HG03095 (cell line): ENCODE measurements around the gene KAZALD1.
A peak's percentile ranks its signal among the peaks of the same experiment; 100 is the strongest.

ENCODE experiments used
- ATAC-seq: cut with Tn5 transposase; IDR thresholded peaks from one replicate; pipeline ENCODE4 v1.9.1; 2021; ENCODE audit warnings: moderate library complexity; ENCODE audit not compliant: unreplicated experiment

The KAZALD1 gene, protein sequence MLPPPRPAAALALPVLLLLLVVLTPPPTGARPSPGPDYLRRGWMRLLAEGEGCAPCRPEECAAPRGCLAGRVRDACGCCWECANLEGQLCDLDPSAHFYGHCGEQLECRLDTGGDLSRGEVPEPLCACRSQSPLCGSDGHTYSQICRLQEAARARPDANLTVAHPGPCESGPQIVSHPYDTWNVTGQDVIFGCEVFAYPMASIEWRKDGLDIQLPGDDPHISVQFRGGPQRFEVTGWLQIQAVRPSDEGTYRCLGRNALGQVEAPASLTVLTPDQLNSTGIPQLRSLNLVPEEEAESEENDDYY

DNA sequence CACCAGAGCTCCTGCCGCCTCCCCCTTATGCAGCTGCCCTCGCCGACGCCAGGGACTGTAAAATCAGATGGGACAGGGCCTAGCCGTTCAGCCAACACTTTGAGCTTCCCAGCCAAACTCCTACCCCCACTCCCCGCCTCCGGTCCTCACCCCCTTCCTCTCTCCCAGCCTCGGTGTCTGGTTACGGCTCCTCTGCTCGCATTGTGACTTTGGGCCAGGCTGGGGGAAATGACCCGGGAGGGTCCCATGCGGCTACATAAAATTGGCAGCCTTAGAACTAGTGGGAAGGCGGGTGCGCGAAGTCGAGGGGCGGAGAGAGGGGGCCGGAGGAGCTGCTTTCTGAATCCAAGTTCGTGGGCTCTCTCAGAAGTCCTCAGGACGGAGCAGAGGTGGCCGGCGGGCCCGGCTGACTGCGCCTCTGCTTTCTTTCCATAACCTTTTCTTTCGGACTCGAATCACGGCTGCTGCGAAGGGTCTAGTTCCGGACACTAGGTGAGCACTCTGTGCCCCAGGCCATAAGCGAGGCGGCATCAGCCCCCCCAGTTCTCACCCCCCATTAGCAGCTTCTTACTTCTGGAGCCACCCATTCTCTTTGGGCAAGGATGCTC, at the start of gene KAZALD1:
Gene KAZALD1 (plus strand): TSS at position 366 of the 608 bp plus-strand sequence. CDS start 604 bp downstream, outside the sequence.
- ATAC-seq: no peak

DNA sequence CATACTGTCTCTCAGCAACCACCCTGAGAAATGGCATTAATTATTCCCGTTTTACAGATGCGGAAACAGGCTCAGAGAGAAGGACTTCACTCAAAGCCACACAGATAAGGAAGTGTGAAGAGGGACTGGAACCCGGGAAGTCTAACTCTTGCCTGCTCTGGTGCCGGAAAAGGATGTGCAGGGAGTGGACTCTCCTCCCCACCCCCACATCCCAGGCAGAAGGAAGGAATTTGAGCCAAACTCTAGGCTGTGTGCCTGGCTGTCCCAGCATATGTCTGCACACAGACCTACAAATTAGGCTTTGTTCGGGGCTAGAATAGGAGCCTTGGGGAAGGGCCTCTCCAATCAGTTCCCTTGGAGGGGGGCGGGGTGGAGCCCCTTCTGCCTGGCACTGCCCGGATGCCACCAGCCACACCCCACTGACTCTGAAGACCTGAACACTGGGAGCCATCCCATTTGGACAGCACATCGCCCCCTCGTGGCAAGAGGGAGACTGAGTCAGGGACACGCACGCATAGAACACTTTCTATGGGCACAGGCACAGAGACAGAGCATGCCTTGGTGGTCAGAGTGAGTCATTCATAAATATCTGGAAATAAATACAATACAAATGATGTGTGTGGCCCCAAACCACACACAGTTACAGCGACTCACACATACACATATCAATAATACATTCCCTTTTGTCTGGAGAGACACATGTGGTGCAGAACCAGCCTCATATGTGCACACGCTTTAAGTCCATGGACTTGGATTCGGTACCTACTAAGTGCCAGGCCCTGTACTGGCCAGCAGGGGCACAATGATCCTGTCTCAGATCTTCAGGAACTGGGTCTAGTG, 49.0 kb upstream of the KAZALD1 start:
- ATAC-seq: peak; percentile 80

DNA sequence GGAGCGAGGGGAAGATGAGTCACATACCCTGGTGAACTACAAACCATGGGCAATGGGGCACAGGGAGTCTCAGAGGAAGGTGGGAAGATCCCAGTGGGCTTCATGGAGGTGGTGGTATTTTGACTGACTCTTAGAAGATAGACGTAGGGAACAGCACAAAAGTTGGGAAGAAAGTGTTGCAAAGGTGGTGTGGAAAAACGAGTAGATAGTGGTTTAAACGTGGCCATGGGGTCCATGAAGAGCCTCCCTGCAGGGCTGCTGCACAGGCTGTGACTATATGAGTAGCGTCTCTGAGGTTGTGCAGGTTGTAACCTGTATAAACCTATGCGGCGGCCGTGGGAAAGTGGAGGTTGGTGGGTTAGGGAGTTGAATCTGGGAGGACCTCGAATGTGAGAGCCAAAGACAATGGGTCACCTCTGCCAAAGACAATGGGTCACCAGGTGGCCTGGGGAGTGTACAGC, 48.4 kb upstream of the KAZALD1 start:
- ATAC-seq: no peak

DNA sequence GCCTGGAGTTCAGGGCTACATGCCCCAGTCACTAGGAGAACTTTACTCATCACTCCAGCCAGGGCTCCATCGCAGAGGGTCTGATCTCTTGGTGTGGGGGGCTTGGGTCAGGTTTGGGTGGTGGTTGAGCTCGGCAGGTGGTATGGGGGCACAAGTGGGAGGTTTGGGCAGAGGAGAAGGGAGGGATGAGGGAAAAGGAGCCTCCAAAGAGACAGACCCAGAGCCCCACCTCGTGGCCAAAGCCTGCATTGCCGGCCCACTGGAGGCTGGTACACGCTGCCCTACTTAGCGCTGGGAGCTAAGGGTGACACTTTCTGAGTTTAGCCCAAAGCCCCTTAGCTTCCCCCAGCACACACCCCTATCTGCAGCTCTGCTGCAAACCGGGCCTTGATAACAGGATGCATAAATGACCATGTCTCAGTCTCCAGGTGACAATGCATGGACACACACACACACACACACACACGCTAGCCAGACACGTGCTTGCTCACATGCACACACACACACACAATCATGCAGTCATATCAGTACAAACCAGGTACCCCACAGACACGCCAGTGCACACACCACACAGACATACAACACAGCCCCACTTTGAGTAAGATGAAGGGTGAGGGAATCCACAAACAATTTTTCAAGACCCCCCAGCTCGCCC, 47.4 kb upstream of the KAZALD1 start:
- no peak for ATAC-seq

DNA sequence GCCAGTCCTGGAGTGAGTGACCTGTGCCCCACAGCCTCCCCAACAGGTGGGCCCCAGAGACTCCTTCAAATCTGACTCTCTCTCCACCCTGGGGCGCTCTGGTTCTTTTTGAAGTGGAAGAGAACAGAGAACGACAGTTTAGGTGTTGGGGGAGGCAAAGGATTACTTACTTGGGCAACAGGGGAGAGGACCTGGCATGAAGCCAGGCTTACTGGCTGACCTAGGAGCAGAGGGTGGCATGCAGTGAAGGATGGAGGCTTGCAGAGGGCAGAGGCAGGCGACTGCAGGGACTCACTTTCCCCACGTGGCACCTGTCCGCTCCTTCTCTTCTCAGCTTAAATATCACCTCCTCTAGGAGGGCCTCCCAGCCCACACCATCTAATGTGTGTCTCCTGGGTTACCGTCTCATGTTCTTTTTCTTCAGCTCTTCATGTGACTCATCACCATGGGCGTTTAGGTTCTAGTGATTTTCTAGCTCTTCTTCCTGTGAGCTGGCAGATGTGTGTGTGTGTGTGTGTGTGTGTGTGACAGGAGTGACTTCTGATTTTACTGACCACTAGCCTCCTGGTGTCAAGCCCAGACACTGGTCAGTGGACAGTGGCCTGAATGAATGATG, 46.7 kb upstream of the KAZALD1 start:
- no peak for ATAC-seq

DNA sequence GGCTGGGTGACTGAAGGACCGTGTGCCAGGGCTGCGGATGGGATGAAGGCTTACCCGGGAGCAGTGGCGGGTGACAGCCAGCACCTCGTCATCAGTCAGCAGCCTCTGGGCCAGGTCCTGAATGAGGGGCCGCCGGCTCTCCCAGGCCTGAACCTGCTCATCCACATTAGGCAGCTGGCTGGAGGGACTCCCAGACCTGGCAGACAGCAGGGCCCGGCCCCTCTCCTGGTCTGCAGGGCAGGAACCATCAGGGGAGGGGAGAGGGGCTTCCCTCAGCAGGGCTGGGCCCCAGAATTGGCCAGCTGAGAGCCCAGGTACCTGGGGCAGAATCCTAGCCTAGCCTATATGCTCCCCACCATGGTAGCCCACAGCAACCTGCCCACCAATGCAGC, 46.2 kb upstream of the KAZALD1 start:
- no peak for ATAC-seq

DNA sequence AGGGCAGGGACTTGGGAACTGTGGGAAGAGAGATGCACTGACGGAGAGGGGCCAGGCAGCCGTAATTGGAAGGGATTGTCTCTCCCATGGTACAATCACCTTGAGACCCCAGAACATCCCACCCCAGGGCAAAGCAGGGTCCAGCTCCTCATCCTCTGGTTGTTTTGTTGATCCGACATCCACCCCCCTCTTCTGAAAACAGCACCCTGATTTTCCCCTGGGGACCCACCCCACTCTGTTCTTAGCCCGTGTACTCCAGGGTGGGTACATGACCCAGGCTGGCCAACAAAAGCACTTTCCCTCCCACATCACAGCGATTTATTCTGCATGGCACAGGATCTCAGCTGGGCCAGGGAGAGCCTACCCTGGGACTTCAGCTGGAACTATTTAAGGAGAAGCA, 45.0 kb upstream of the KAZALD1 start:
- ATAC-seq: no peak

DNA sequence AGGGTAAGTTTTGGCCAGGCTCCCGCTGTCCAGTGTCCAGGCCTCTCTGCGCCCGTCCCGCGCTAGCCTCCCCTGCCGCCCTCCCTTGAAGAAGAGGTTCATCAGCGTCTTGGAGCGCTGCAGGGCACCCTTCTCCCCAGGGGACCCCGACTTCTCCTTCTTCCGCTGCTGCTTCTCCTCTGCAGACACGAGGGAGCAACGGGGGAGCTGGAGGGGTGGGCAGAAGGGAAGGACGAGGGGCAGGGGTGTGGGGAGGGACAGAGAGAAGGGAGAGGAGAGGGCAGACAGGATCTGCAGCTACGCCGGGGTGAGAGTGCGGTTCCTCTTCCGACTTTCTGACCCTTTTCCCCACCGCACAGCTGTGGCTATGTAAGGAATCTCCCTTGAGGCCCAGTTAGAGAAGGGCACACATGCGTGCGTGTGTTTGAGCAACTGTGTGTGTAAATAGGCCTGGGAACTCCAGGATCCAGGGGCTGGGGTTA, 43.6 kb upstream of the KAZALD1 start:
- no peak for ATAC-seq

DNA sequence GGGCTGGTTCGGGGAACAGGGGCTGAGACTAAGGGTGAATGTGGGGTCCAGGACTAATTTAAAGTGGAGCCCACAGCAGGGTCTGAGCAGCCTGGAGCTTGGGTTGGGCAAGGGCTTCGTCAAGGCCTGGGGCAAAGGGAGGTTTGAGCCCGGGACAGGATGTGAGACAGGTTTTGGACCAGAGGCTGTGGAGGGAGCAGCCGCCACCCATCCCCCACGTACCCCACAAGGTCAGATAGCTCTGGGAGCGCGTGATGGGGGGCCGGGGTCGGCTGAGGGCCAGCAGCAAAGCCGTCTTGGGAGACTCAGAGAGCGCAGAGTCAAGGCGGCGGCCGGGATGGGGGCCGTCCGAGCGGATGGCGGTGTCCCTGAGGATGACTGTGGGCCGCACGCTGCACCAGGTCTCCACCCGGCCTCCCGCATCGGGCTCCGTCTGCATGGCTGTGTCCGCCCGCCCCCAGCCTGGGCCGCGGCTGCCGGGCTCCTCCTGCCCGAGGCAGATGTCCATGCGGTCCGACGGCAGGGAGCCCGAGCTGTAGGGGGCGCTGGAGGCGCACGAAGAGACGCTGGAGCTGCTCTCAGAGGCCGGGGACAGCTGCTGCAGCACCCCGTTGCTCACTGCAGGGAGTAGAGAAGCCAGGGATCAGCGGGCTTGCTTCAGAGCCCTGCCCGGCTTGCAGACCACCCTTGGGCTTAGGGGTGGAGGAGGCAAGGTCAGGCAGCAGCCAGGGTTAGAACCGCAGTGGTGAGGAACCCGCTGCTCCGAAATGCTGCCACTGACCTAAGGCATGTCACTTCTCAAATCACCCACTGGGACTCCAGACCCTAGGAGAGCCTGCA, 43.0 kb upstream of the KAZALD1 start:
- ATAC-seq: no peak

DNA sequence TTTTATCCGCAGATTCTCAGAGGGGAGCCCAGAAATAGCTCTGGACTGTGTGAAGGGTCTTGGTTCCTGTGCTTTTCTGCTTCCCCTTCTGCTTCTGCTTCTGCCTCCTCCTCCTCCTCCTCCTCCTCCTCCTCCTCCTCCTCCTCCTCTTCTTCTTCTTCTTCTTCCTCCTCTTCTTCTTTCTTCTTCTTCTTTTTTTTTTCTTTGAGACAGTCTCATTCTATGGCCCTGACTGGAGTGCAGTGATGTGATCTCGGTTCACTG, 42.4 kb upstream of the KAZALD1 start:
- no peak for ATAC-seq

DNA sequence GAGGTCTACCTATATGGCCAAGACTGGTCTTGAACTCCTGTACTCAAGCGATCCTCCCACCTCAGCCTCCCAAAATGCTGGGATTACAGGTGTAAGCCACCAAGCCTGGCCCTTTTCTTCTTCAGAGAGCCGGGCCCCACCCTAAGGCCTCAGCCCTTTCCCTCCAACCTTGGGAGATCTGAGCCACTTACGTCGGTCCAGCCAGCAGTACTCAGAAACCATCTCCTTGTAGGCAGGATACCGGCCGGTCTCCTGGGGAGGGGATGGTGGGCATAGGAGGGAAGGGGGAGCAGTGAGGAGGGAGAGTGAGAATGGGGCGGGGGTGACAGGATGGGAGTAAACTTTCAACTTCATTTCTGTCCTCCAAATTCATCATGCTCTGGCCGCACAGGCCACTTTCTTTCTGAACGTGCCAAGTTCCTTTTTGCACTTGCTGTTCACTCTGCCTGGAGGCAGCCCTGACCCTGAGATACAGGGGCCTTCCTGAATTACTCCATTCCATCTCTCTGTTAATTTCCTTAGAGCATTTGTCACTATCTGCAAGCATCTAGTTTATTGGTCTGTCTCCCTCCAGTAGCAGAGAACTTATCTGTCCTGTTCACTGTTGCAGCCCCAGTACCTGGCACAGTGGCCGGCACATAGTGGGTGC, 41.2 kb upstream of the KAZALD1 start:
- no peak for ATAC-seq

DNA sequence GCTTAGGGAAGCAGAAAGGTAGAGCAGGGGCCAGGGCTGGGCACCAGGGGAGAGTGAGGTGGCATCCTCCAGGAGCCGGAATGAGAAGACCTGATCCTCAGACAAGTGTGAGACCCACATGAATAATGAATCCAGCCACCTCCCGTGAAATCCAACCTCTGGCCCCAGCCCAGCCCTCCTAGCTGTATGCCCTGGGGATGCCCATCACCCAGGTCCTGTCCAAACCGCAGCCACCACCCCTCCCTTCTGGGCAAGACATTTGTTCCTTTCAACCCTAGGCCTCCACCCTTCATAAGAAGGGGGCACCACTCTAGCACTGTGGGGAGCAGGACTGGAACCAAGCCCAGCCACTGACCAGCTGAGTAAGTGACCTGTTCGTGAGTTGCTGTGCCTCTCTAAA, 40.5 kb upstream of the KAZALD1 start:
- no peak for ATAC-seq

DNA sequence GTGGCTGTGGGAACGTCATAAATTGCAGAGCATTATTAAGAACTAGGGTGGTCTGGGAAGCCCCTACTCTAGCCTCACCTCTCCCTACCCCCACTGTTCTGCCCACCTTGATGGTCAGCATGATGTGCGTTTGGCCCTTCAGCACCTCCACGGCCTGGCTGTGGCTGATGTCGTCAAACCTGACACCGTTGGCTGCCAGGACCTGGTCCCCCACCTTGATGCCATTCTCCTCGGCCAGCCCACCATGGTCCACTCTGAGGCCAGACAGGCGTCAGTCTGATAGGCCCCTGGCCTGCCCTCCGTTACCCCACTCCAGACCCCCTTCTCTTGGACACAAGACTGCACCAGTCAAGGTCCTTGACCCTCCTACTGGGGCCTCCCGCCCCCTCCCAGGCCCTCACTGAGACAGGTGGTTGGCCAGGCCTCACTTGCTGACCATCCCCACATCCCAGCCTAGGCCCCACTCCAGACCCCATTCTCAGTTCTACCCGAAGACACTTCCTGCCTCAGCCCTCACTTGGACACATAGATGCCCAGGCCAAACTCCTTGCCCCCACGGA, 40.0 kb upstream of the KAZALD1 start:
- ATAC-seq: no peak

DNA sequence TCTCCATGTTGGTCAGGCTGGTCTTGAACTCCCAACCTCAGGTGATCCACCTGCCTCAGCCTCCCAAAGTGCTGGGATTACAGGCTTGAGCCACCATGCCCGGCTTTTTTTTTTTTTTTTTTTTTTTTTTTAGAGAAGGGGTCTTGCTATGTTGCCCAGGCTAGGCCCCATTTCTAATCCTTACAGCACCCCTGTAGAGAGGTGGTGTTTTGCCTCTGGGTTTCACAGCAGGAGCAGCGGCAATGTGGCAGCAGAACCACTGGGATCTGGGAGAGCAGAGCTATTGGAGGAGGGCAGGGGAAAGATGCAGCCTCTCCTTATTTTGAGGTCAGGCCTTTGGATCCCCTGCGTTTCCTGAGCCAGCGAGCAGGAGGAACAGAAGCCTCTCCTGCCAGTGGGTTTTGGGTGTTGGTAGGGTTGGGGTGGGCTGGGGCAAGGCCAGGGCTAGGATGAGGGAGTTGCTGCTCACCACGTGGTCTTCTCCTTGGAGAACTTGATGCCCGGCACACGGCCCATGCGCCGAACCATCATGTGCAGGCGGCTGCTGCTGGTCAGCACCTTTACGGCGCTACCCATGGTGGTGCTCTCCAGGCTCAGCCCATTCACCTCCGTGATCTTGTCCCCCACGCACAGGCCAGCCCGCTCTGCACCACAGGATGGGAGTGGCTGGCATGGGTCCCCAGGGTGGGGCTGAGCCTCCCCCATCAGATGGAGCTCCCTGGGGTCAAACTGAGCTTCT, 38.7 kb upstream of the KAZALD1 start:
- no peak for ATAC-seq

DNA sequence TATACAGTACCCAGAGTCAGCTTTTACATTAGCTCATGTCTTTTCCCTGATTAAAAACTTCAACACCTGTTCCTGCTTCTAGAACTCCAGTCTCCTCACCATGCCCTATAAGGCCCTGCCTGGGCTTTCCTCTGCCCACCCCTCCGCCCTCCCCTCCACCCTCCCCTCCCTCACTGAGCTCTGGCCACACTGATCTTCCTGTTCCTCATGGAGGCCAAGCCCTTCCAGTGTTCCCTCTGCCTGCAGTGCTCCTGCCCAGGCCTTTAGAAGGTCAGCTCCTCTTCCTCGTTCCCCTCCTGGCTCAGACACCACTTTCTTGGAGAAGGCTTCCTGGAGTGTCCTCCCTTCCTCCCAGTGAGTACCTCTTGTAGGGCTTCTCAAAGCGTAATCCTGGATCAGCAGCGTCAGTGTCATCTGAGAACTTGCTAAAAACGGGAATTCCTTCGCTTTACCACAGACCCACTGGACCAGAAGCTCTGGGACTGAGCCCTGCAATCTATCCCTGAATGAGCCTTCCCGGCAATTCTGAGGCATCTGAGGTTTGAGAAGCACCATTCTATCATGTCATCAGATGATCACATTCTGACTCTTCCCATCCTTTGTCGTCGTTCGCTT, 34.6 kb upstream of the KAZALD1 start:
- no peak for ATAC-seq

DNA sequence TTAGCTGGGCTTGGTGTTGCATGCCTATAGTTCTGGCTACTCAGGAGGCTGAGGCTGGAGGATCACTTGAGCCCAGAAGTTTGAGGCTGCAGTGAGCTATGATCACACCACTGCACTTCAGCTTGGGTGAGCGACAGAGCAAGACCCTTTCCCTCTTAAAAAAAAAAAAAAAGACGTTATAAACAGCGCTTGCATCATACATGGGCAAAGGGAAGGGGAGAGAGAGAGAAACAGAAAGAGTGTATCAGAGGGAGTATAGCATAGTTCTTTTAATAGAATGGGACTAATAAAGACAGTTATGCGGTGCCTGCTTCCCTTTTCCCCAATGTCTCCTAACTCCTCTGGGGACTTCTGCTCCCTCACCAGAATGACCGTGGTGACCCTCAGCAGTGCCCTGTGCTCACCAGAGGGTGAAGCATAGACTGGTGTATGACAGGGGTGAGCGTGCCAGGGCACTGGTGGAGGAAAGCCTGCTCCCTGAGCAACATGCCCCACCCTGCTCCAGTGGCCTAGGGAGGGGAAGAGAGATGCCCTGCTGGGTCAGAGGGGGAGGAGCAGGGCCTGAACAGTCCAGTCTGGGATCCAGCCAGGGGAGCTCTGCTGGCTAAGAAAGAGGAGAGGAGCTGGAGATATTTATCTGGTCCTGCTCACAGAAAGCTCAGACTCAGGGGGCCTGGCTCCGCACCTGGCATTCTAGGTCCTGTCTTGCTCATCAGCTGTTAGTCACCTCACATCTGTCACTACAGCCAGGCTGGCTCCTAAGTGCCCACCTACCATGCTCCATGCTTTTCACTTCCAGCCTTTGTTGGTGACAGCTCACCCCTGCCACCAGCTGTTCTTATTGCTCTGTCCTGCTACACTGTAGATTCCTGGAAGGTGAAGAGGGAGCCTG, 33.1 kb upstream of the KAZALD1 start:
- no peak for ATAC-seq
